CD14-positive monocyte (primary cell): Measurements from ENCODE around the gene ERMARD. TPM values are rescaled to one million over a fixed set of nuclear protein-coding genes. Genes with fewer than 3 reads are reported as not detected.
A peak's percentile ranks its signal among the peaks of the same experiment; 100 is the strongest.

Experiments
- DNase-seq, 3 donors: peaks; one replicate each; pipeline ENCODE4 v3.0.0-alpha.2; 2011 to 2022
- H2AFZ ChIP-seq: 2 replicates; pipeline ENCODE4 v1.6.0; 2012; ENCODE audit warnings: mild to moderate bottlenecking, low read depth, low read length, inconsistent platforms; ENCODE audit not compliant: insufficient read depth, poor library complexity, severe bottlenecking
- H3K27ac ChIP-seq, 2 donors: 1 replicate in 1 of 2; 2 replicates in 1 of 2; pipeline ENCODE4 v1.5.1; 2012 to 2013; ENCODE audit warnings: low read length in 2 of 2, control low read depth in 1 of 2, inconsistent platforms in 1 of 2, low read depth in 1 of 2, mild to moderate bottlenecking in 1 of 2
- H3K27me3 ChIP-seq, 2 donors: one replicate each; pipeline versions ENCODE4 v1.6.0 to v1.6.1; 2011 to 2013; ENCODE audit warnings: low read length in 2 of 2; ENCODE audit not compliant: control insufficient read depth in 2 of 2, insufficient read depth in 2 of 2
- H3K36me3 ChIP-seq, 2 donors: replicated peaks in 1 of 2; 1 replicate in 1 of 2; 2 replicates in 1 of 2; pipeline versions ENCODE4 v1.5.1 to v1.6.1; 2012 to 2013; ENCODE audit warnings: low read length in 2 of 2, control low read depth in 1 of 2, inconsistent platforms in 1 of 2, mild to moderate bottlenecking in 1 of 2; ENCODE audit not compliant: insufficient read depth in 2 of 2, control insufficient read depth in 1 of 2
- H3K4me1 ChIP-seq, 2 donors: 1 replicate in 1 of 2; 2 replicates in 1 of 2; pipeline versions ENCODE4 v1.5.1 to v1.6.1; 2012 to 2013; ENCODE audit warnings: low read length in 2 of 2, control low read depth in 1 of 2, inconsistent platforms in 1 of 2, mild to moderate bottlenecking in 1 of 2, moderate library complexity in 1 of 2; ENCODE audit not compliant: insufficient read depth in 2 of 2, control insufficient read depth in 1 of 2
- H3K4me2 ChIP-seq: replicated peaks from 2 replicates; pipeline ENCODE3; 2012; ENCODE audit warnings: low read length, moderate library complexity, mild to moderate bottlenecking; ENCODE audit not compliant: poor library complexity, severe bottlenecking; ENCODE audit errors: extremely low read depth
- H3K4me3 ChIP-seq, 3 experiments: fragments of 200-600 bp in 1 of 3; sonication (generic) in 1 of 3; replicated peaks in 1 of 3; 1 replicate in 2 of 3; 2 replicates in 1 of 3; pipeline ENCODE4 v1.5.1; 2011 to 2013; ENCODE audit warnings: low read length in 3 of 3, mild to moderate bottlenecking in 3 of 3, control low read depth in 2 of 3, low read depth in 2 of 3, inconsistent platforms in 1 of 3, moderate library complexity in 1 of 3
- H3K79me2 ChIP-seq: 2 replicates; pipeline ENCODE4 v1.6.0; 2012; ENCODE audit warnings: mild to moderate bottlenecking, control low read depth, inconsistent platforms, low read length, moderate library complexity; ENCODE audit not compliant: insufficient read depth
- H3K9ac ChIP-seq: 2 replicates; pipeline ENCODE4 v1.6.0; 2017; ENCODE audit warnings: low read length, mild to moderate bottlenecking; ENCODE audit not compliant: insufficient read depth, poor library complexity, severe bottlenecking
- H3K9me3 ChIP-seq, 2 donors: replicated peaks in 1 of 2; 1 replicate in 1 of 2; 2 replicates in 1 of 2; pipeline versions ENCODE4 v1.5.1 to v1.6.1; 2012 to 2013; ENCODE audit warnings: low read length in 2 of 2, control low read depth in 1 of 2; ENCODE audit not compliant: control insufficient read depth in 1 of 2, insufficient read depth in 1 of 2
- H4K20me1 ChIP-seq: 2 replicates; pipeline ENCODE4 v1.6.0; 2012; ENCODE audit warnings: mild to moderate bottlenecking, low read length, control low read depth, moderate library complexity; ENCODE audit not compliant: insufficient read depth
- H3K27ac Mint-ChIP-seq, 7 donors: one replicate each; pipeline ENCODE4 v1.8.0; 2020; ENCODE audit warnings: mild to moderate bottlenecking in 7 of 7, mixed read lengths in 7 of 7, moderate library complexity in 6 of 7, inconsistent platforms in 2 of 7
- H3K27me3 Mint-ChIP-seq, 3 donors: one replicate each; pipeline ENCODE4 v1.8.0; 2021 to 2022; ENCODE audit warnings: low read depth in 3 of 3, mild to moderate bottlenecking in 3 of 3, mixed read lengths in 3 of 3, moderate library complexity in 3 of 3, inconsistent platforms in 1 of 3
- H3K36me3 Mint-ChIP-seq, 2 donors: one replicate each; pipeline ENCODE4 v1.8.0; 2020; ENCODE audit warnings: mixed read lengths in 2 of 2, inconsistent platforms in 1 of 2, mild to moderate bottlenecking in 1 of 2
- H3K4me1 Mint-ChIP-seq: one replicate; pipeline ENCODE4 v1.8.0; 2020; ENCODE audit warnings: mild to moderate bottlenecking, mixed read lengths
- H3K4me3 Mint-ChIP-seq, 2 donors: one replicate each; pipeline ENCODE4 v1.8.0; 2020; ENCODE audit warnings: mild to moderate bottlenecking in 2 of 2, mixed read lengths in 2 of 2, moderate library complexity in 1 of 2
- H3K9me3 Mint-ChIP-seq, 7 donors: one replicate each; pipeline ENCODE4 v1.8.0; 2020 to 2022; ENCODE audit warnings: mixed read lengths in 7 of 7, mild to moderate bottlenecking in 6 of 7, moderate library complexity in 6 of 7, inconsistent platforms in 2 of 7
- CTCF ChIP-seq: fragments of 200-600 bp; IDR thresholded peaks from one replicate; pipeline ENCODE4 v1.8.0; 2022; ENCODE audit warnings: antibody characterized with exemption, mild to moderate bottlenecking
- WGBS: methylation state at CpG from one replicate; pipeline ENCODE4 v1.1.5; 2013; ENCODE audit warnings: missing lambda C conversion rate; ENCODE audit not compliant: insufficient coverage; 5-methylcytosine and 5-hydroxymethylcytosine counted together
- intact Hi-C, 2 donors: fragments of 100-400 bp; cut with micrococcal nuclease; formaldehyde crosslinking; loops; one replicate each; pipeline versions ENCODE4 v1.15.0 to v1.15.1; 2023
- polyA plus RNA-seq, 3 donors: library from polyadenylated mRNA; depleted of rRNA in 1 of 3; unstranded in 2 of 3; stranded (reverse) in 1 of 3; fragments of 300-500 nt in 2 of 3; fragments of >200 nt in 1 of 3; fragmentation: Illumina TruSeq in 2 of 3; gene quantifications; 1 replicate in 2 of 3; 2 replicates in 1 of 3; pipeline ENCODE4 v1.2.3, GENCODE V29; 2012 to 2021

Gene ERMARD
- polyA plus RNA-seq, 3 donors: 10.6 to 33.0 (median 11.2) TPM

GRCh38 chr6:169795196-169795595, 43.8 kb downstream of the ERMARD start:
- H4K20me1 ChIP-seq: no peaks in the 10 kb centered on the region
- Mint-ChIP-seq H3K4me3 (no peak overlapping the region), H3K27ac (peak overlapping the region in 1 of 7 donors; percentile 47), H3K27me3 (peaks cover 15 to 20% (median 16%) of the 10 kb centered on the region in 3 donors), H3K9me3 (peaks cover 0 to 2% (median 0%) of the 10 kb centered on the region in 7 donors), H3K36me3 (no peaks in the 10 kb centered on the region), H3K4me1 (peaks cover 17% of the 10 kb centered on the region)
- no peak overlapping the region for H3K27ac ChIP-seq
- H3K4me3 ChIP-seq: no peak overlapping the region
- peaks cover 7 to 11% of the 10 kb centered on the region in 2 donors for H3K4me1 ChIP-seq
- H3K36me3 ChIP-seq: no peaks in the 10 kb centered on the region
- H2AFZ ChIP-seq: no peak overlapping the region
- 50% methylated on average over 1 of the region's 2 CpGs for WGBS
- H3K4me2 ChIP-seq: no peak overlapping the region
- H3K9ac ChIP-seq: no peak overlapping the region
- peaks cover 0 to 11% of the 10 kb centered on the region in 2 donors for H3K27me3 ChIP-seq
- no peaks in the 10 kb centered on the region for H3K79me2 ChIP-seq
- DNase-seq: no peak
- intact Hi-C loops: no loop called here
- TF ChIP-seq CTCF: no peak
- H3K9me3 ChIP-seq: no peaks in the 10 kb centered on the region

GRCh38 chr6:169798764-169799473, 47.5 kb downstream of the ERMARD start:
- no peak for DNase-seq
- Histone ChIP-seq H3K4me3 (no peak overlapping the region), H3K9ac (no peak overlapping the region), H3K4me1 (peaks cover 0 to 4% of the 10 kb centered on the region in 2 donors), H3K79me2 (no peaks in the 10 kb centered on the region), H3K4me2 (no peak overlapping the region), H3K27me3 (peaks cover 0 to 2% of the 10 kb centered on the region in 2 donors), H3K9me3 (no peaks in the 10 kb centered on the region), H4K20me1 (no peaks in the 10 kb centered on the region), H3K27ac (no peak overlapping the region), H2AFZ (no peak overlapping the region), H3K36me3 (no peaks in the 10 kb centered on the region)
- 97% methylated on average over 3 of the region's 10 CpGs for WGBS
- Mint-ChIP-seq H3K27ac (no peak overlapping the region), H3K27me3 (peaks cover 2 to 10% (median 6%) of the 10 kb centered on the region in 3 donors), H3K9me3 (no peaks in the 10 kb centered on the region), H3K36me3 (no peaks in the 10 kb centered on the region), H3K4me3 (no peak overlapping the region), H3K4me1 (peaks cover 14% of the 10 kb centered on the region)
- intact Hi-C loops: no loop called here
- no peak for TF ChIP-seq CTCF
